H1 (cell line): Measurements from ENCODE around the gene CDKN2B-AS1. TPM values are rescaled to one million over a fixed set of nuclear protein-coding genes. Genes with fewer than 3 reads are reported as not detected.

ENCODE experiments used
- GABPA ChIP-seq: IDR thresholded peaks from 2 replicates; pipeline ENCODE4 v1.6.1; 2011; ENCODE audit warnings: mild to moderate bottlenecking, low read length, moderate library complexity, borderline replicate concordance; ENCODE audit not compliant: insufficient read depth
- HDAC2 ChIP-seq, 2 experiments: fragments of 300-600 bp in 1 of 2; sonication (generic) in 1 of 2; IDR thresholded peaks; 2 replicates each; pipeline ENCODE4 v1.6.1; 2011 to 2012; ENCODE audit warnings: low read depth in 2 of 2, low read length in 2 of 2, mild to moderate bottlenecking in 2 of 2, moderate library complexity in 2 of 2, borderline replicate concordance in 1 of 2, inconsistent platforms in 1 of 2
- KDM4A ChIP-seq: IDR thresholded peaks from one replicate; pipeline ENCODE4 v1.7.1; 2012; ENCODE audit warnings: low read depth, mild to moderate bottlenecking, moderate library complexity, low read length, inconsistent platforms; ENCODE audit not compliant: severe bottlenecking
- MAX ChIP-seq: IDR thresholded peaks from 2 replicates; pipeline ENCODE4 v1.6.1; 2012; ENCODE audit warnings: inconsistent platforms
- RAD21 ChIP-seq, 2 experiments: IDR thresholded peaks in 1 of 2; conservative IDR thresholded peaks in 1 of 2; 2 replicates each; pipeline ENCODE4 v1.6.1; 2011; ENCODE audit warnings: low read depth in 2 of 2, low read length in 2 of 2, improper control_type of control experiment in 1 of 2, inconsistent platforms in 1 of 2, mild to moderate bottlenecking in 1 of 2, moderate library complexity in 1 of 2
- RFX5 ChIP-seq: IDR thresholded peaks from 2 replicates; pipeline ENCODE4 v1.6.1; 2011; ENCODE audit warnings: low read depth, low read length, improper control_type of control experiment, borderline replicate concordance
- RNF2 ChIP-seq: fragments of 200-900, 300-1000 bp; sonication (generic); IDR thresholded peaks from 2 replicates; pipeline ENCODE4 v1.7.1; 2016; ENCODE audit warnings: borderline replicate concordance, low read depth, mild to moderate bottlenecking, antibody characterized with exemption, low read length; ENCODE audit not compliant: poor library complexity, severe bottlenecking; ENCODE audit errors: missing control alignments
- RXRA ChIP-seq: IDR thresholded peaks from 2 replicates; pipeline ENCODE4 v1.6.1; 2011; ENCODE audit warnings: low read depth, mild to moderate bottlenecking, low read length, moderate library complexity; ENCODE audit not compliant: insufficient read depth
- SIN3A ChIP-seq, 2 experiments: IDR thresholded peaks in 1 of 2; conservative IDR thresholded peaks in 1 of 2; 2 replicates each; pipeline ENCODE4 v1.6.1; 2011 to 2012; ENCODE audit warnings: low read length in 2 of 2, improper control_type of control experiment in 1 of 2, low read depth in 1 of 2, mild to moderate bottlenecking in 1 of 2
- TBP ChIP-seq: IDR thresholded peaks from 2 replicates; pipeline ENCODE4 v1.6.1; 2011; ENCODE audit warnings: low read depth, low read length, improper control_type of control experiment
- polyA plus RNA-seq, 7 experiments: library from polyadenylated mRNA; depleted of rRNA in 3 of 7; stranded (reverse) in 5 of 7; unstranded in 2 of 7; fragments of >200 nt in 5 of 7; fragments of 200-250 nt in 2 of 7; gene quantifications; 1 replicate in 5 of 7; 2 replicates in 1 of 7; 4 replicates in 1 of 7; pipeline versions ENCODE4 v1.2.1 to v1.2.3, GENCODE V29; 2011 to 2013; ENCODE audit warnings: missing spikeins in 2 of 7, mixed read lengths in 2 of 7
- total RNA-seq: library from RNA; stranded (reverse); fragmentation: NEBNext Ultra II Directional; extraction: Animal tissue kit (Norgen Biotek cat#: 25700); gene quantifications from 2 replicates; pipeline ENCODE4 v1.2.1, GENCODE V29; 2021

Gene CDKN2B-AS1
- total and polyA plus RNA-seq, 2 of the 8 experiments (the other 6 are each of a cell fraction or from before 2014, with no cell fraction given): not detected

DNA sequence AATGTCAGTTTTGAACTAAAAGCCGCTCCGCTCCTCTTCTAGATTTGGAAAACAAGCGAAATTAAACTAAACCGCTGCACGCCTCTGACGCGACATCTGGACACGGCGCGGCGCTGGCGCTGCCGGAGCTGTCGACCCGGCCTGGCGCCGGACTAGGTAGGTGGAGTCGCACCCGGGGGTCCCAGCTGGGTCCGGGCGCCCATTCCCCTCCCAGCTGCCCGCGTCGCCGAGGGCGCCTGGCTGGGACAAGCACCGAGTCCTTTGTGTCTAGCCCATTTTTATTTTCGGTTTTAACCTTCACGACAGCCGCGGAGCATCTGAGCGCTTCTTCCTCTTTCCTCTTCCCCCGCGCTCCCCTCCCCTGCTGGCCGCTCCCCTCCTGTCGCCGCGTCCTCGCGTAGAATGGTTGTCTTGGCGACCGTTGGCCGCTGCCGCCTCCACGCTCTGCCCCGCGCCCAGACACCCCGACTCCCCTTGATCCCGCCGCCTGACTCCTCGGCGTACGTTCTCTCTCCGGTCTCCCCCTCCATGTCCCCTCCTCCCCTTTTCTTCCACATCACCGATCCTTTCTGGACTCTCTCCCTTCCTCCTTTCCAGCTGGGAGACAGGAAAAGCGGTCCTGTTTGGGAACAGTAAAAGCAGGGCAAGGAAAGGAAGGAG, 545 bp downstream of the CDKN2B-AS1 start (continued):
- no peak for TF ChIP-seq RFX5
- peak; percentile 56 to 95; a peak in 2 of 4 replicates for TF ChIP-seq SIN3A (conservative IDR thresholded peaks at IDR 0.05 in 1 of 2, IDR thresholded peaks at IDR 0.05 in 1 of 2; ENCODE audit: low read depth in 1 of 2, low read length in 2 of 2)
- TF ChIP-seq TBP: no peak
- TF ChIP-seq RAD21 (IDR thresholded peaks at IDR 0.05 in 1 of 2, conservative IDR thresholded peaks at IDR 0.05 in 1 of 2; ENCODE audit: low read depth in 2 of 2, low read length in 2 of 2): no peak
- peak; percentile 60 for TF ChIP-seq KDM4A
- TF ChIP-seq HDAC2 (IDR thresholded peaks at IDR 0.05; ENCODE audit: borderline replicate concordance in 1 of 2, low read depth in 2 of 2, low read length in 2 of 2): 0 out of 4 replicates have a peak, but pooled peaks of 1 of the 2 experiments have one; percentile 58
- TF ChIP-seq GABPA: no peak
- peak; percentile 85 for TF ChIP-seq RNF2
- TF ChIP-seq MAX: peak; percentile 55; the same call in 1 of the 2 replicates
- TF ChIP-seq RXRA: no peak
